H1 (cell line): ENCODE data around the gene TNFRSF1A.

Source experiments
- CHD1 ChIP-seq: IDR thresholded peaks from 2 replicates; pipeline ENCODE4 v1.6.1; 2012; ENCODE audit warnings: low read depth, low read length, improper control_type of control experiment
- CREB1 ChIP-seq: IDR thresholded peaks from 2 replicates; pipeline ENCODE4 v1.6.1; 2012; ENCODE audit warnings: inconsistent platforms
- EZH2 ChIP-seq: fragments of 200-600 bp; sonication (generic); IDR thresholded peaks from 2 replicates; pipeline ENCODE4 v1.7.1; 2012; ENCODE audit warnings: low read depth, mild to moderate bottlenecking, moderate library complexity, low read length, inconsistent platforms; ENCODE audit not compliant: severe bottlenecking
- JUND ChIP-seq: IDR thresholded peaks from 2 replicates; pipeline ENCODE4 v1.6.1; 2011; ENCODE audit warnings: mild to moderate bottlenecking, improper control_type of control experiment, low read length
- NANOG ChIP-seq: IDR thresholded peaks from 2 replicates; pipeline ENCODE4 v1.6.1; 2011; ENCODE audit warnings: low read length, low read depth, mild to moderate bottlenecking, inconsistent platforms; ENCODE audit not compliant: insufficient read depth, poor library complexity, severe bottlenecking
- RFX5 ChIP-seq: IDR thresholded peaks from 2 replicates; pipeline ENCODE4 v1.6.1; 2011; ENCODE audit warnings: low read depth, low read length, improper control_type of control experiment, borderline replicate concordance
- RXRA ChIP-seq: IDR thresholded peaks from 2 replicates; pipeline ENCODE4 v1.6.1; 2011; ENCODE audit warnings: low read depth, mild to moderate bottlenecking, low read length, moderate library complexity; ENCODE audit not compliant: insufficient read depth
- ZNF274 ChIP-seq: IDR thresholded peaks from 2 replicates; pipeline ENCODE4 v1.7.0; 2012; ENCODE audit warnings: low read length, borderline replicate concordance; ENCODE audit errors: extremely low read depth
- TF ChIP-seq, protein P1 (sequence below), 3 experiments: IDR thresholded peaks; 1 replicate in 2 of 3; 2 replicates in 1 of 3; pipeline versions ENCODE4 v1.5.1 to v1.6.1; 2011; ENCODE audit warnings: low read length in 3 of 3, mild to moderate bottlenecking in 3 of 3, inconsistent platforms in 2 of 3, low read depth in 1 of 3, moderate library complexity in 1 of 3; ENCODE audit not compliant: insufficient read depth in 1 of 3; ENCODE audit errors: control extremely low read depth in 1 of 3
- TF ChIP-seq, protein P2 (sequence below): IDR thresholded peaks from 2 replicates; pipeline ENCODE4 v1.6.1; 2012; ENCODE audit warnings: inconsistent platforms
- TF ChIP-seq, protein P3 (sequence below): IDR thresholded peaks from 2 replicates; pipeline ENCODE4 v1.6.1; 2011; ENCODE audit warnings: low read depth, mild to moderate bottlenecking, low read length; ENCODE audit not compliant: insufficient read depth

DNA sequence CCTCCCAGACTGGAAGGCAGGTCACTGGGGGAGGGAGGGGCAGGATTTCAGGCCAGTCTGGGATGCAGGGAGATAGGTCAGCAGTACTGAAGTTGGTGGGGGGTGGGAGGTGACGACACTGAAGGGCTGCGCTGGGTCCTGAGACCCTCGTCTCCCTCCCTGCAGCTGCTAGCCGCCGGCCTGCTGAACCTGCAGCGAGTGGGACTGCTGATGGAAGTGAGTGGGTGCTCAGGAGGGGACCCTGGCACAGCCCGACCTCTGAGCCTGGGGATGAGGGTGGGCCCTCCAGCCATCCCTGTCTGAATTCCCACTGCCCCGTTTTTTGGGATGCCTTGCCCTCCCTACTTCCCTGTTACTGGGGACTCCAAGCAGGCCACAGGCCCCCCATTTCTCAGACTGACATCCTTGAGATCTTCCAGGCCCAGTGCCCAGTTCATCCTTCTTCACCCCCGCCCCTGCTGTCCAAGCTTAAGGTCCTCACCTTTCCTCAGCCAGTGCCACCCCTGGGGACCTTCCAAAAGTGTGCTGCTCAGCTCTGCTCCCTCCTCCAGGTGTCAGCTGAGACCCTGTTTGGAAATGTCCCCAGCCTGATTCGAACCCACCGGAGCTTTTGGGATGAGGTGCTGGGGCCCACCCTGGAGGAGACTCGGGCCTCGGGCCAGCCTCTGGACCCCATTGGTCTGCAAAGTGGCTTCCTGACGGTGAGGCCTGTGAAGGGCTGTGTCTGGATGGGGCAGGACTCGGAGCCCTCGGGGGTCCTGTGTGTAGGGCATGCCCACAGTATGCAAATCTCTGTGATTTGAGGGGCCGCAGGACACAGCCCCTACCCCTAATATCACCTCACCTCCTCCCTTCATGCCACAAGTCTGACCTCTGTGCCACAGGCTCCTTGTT lies 25.9 kb downstream of the TNFRSF1A start:
- no peak for TF ChIP-seq RXRA
- TF ChIP-seq EZH2, result no peak
- TF ChIP-seq JUND, result no peak
- no peak for TF ChIP-seq NANOG
- TF ChIP-seq, protein P1, sequence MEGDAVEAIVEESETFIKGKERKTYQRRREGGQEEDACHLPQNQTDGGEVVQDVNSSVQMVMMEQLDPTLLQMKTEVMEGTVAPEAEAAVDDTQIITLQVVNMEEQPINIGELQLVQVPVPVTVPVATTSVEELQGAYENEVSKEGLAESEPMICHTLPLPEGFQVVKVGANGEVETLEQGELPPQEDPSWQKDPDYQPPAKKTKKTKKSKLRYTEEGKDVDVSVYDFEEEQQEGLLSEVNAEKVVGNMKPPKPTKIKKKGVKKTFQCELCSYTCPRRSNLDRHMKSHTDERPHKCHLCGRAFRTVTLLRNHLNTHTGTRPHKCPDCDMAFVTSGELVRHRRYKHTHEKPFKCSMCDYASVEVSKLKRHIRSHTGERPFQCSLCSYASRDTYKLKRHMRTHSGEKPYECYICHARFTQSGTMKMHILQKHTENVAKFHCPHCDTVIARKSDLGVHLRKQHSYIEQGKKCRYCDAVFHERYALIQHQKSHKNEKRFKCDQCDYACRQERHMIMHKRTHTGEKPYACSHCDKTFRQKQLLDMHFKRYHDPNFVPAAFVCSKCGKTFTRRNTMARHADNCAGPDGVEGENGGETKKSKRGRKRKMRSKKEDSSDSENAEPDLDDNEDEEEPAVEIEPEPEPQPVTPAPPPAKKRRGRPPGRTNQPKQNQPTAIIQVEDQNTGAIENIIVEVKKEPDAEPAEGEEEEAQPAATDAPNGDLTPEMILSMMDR (IDR thresholded peaks at IDR 0.05; ENCODE audit: control extremely low read depth in 1 of 3, insufficient read depth in 1 of 3, low read depth in 1 of 3, low read length in 3 of 3), result no peak
- TF ChIP-seq, protein P2, sequence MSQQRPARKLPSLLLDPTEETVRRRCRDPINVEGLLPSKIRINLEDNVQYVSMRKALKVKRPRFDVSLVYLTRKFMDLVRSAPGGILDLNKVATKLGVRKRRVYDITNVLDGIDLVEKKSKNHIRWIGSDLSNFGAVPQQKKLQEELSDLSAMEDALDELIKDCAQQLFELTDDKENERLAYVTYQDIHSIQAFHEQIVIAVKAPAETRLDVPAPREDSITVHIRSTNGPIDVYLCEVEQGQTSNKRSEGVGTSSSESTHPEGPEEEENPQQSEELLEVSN, result no peak
- TF ChIP-seq ZNF274, result no peak
- no peak for TF ChIP-seq CHD1
- TF ChIP-seq, protein P3, sequence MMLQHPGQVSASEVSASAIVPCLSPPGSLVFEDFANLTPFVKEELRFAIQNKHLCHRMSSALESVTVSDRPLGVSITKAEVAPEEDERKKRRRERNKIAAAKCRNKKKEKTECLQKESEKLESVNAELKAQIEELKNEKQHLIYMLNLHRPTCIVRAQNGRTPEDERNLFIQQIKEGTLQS, result no peak
- no peak for TF ChIP-seq RFX5
- no peak for TF ChIP-seq CREB1
